ENCODE measurements around the gene HTRA3. TPM values are rescaled to one million over a fixed set of nuclear protein-coding genes. Genes with fewer than 3 reads are reported as not detected.

Gene HTRA3
- total RNA-seq, 1 donor from 2014 or later, result 1.2 TPM

- DNase-seq (ENCODE audit: low read depth in 2 of 2), result peak in 1 of 2 donors; percentile 47
Measured at GRCh38 chr4:8355864-8356565, 86.5 kb downstream of the HTRA3 start.

Other genes starting within 250 kb of the HTRA3 start
- 1.1 and 5.2 TPM in 2 replicates for gene ABLIM2, start 110.9 kb upstream of the HTRA3 start, total RNA-seq
- 96.8 and 147 TPM in 2 replicates for gene SH3TC1, start 70.5 kb upstream of the HTRA3 start, total RNA-seq
- gene ACOX3, start 171.0 kb downstream of the HTRA3 start, total RNA-seq, result 22.6 and 24.0 TPM in 2 replicates
- gene TRMT44, start 171.0 kb downstream of the HTRA3 start, total RNA-seq, result 6.3 and 9.9 TPM in 2 replicates